ENCODE data around the gene SYNGR2. TPM values are rescaled to one million over a fixed set of nuclear protein-coding genes. Genes with fewer than 3 reads are reported as not detected.
"Not testable (repeated sequence)": the region's sequence is repeated elsewhere in the genome, so short reads cannot be mapped to it uniquely, and the experiment has no call there.

The SYNGR2 gene
- total and polyA plus RNA-seq, 9 of the 15 experiments (the other 6 are each of a cell fraction or from before 2014, with no cell fraction given), result 1.4 to 173 (median 87.8) TPM

GRCh38 chr17:78138204-78139060 is 29.9 kb upstream of the SYNGR2 start (continued):
- 0 out of 2 replicates have a peak, but pooled peaks have one; percentile 8 for TF ChIP-seq ARID4B (CRISPR knock-in tag; IDR thresholded peaks at IDR 0.05)

- POLR2A ChIA-PET, result interaction anchor here (0.6 to 3.3 kb wide), 7 partner anchors 10 to 106 kb away, joined by 3 to 23 read pairs (median 5); partner anchors contain the start of genes AFMID, TK1, TMC6 and TMC8
- peaks cover 12% of the 10 kb centered on the region; the same call in 2 of the 3 replicates for H3K79me2 ChIP-seq (ENCODE audit: control insufficient read depth, insufficient read depth, low read length)
- H2AFZ ChIP-seq (ENCODE audit: low read depth, low read length), result peak overlapping the region; percentile 76
- peak overlapping the region; percentile 55 to 87; a peak in 2 of 4 replicates for H3K9ac ChIP-seq (ENCODE audit: insufficient read depth in 1 of 2, low read depth in 2 of 2, low read length in 2 of 2)
- H3K4me3 ChIP-seq; in situ Hi-C loops (cut with MboI); H3K36me3 ChIP-seq (ENCODE audit: control insufficient read depth, insufficient read depth, low read length); H4K20me1 ChIP-seq (replicated peaks; ENCODE audit: control insufficient read depth, insufficient read depth, low read length); H3K9me3 ChIP-seq (replicated peaks; ENCODE audit: control insufficient read depth, insufficient read depth, low read depth, low read length); BruUV-seq (replicated peaks); CTCF ChIA-PET (ENCODE audit: low intra/inter-chr PET ratio); H3K27me3 ChIP-seq (ENCODE audit: control insufficient read depth in 2 of 2, insufficient read depth in 2 of 2, low read length in 2 of 2); ATAC-seq; DNase-seq (ENCODE audit: extremely low read depth in 1 of 4, low spot score in 3 of 4); FAIRE-seq; H3K9me1 ChIP-seq (ENCODE audit: control insufficient read depth, insufficient read depth, low read length): not testable (repeated sequence)
- H3K4me1 ChIP-seq (replicated peaks in 1 of 2; ENCODE audit: control insufficient read depth in 2 of 2, insufficient read depth in 2 of 2, low read length in 2 of 2), result peaks cover 72 to 99% of the 10 kb centered on the region in 2 experiments
- intact Hi-C loops (cut with micrococcal nuclease), result loop anchor here (1.0 to 5.0 kb wide), 3 partner anchors 12 to 47 kb away; partner anchors contain the start of genes AFMID, TK1 and TMC6
- WGBS (ENCODE audit: insufficient coverage, low coverage, missing lambda C conversion rate), result 20% methylated on average over 11 of the region's 12 CpGs
- H3K4me2 ChIP-seq (ENCODE audit: insufficient read depth, low read length), result peak overlapping the region; percentile 80
- peak overlapping the region; percentile 79 for H3K27ac ChIP-seq (ENCODE audit: extremely low read depth, low read depth, low read length)
- 0 out of 2 replicates have a peak, but pooled peaks have one; percentile 20 for TF ChIP-seq TRIM25 (IDR thresholded peaks at IDR 0.05; ENCODE audit: borderline replicate concordance)
Measured at GRCh38 chr17:78139861-78140168, 28.6 kb upstream of the SYNGR2 start.

Data from K562 (cell line).